Stimulated activated naive CD8-positive, alpha-beta T cell treated with anti-CD3 and anti-CD28 coated beads, Interleukin-15, amount 100 ng/mL, for 72 hours (primary cell): Measurements from ENCODE around the gene EBF3.
A peak's percentile ranks its signal among the peaks of the same experiment; 100 is the strongest.

Source experiments
- ATAC-seq: fragments of 150-1000 bp; cut with Tn5 transposase; 2 replicates; pipeline ENCODE4 v1.10.0; 2021; ENCODE audit warnings: mild to moderate bottlenecking, moderate library complexity
- DNase-seq, 2 donors: peaks; one replicate each; pipeline ENCODE4 v3.0.0; 2021 to 2022
- H3K27ac Mint-ChIP-seq, 2 donors: one replicate each; pipeline ENCODE4 v1.8.0; 2022; ENCODE audit warnings: mild to moderate bottlenecking in 2 of 2, mixed read lengths in 2 of 2, moderate library complexity in 2 of 2
- H3K27me3 Mint-ChIP-seq: one replicate; pipeline ENCODE4 v1.8.0; 2022; ENCODE audit warnings: mixed read lengths
- H3K4me1 Mint-ChIP-seq: one replicate; pipeline ENCODE4 v1.8.0; 2022; ENCODE audit warnings: mild to moderate bottlenecking, mixed read lengths
- H3K4me3 Mint-ChIP-seq, 2 donors: one replicate each; pipeline ENCODE4 v1.8.0; 2022; ENCODE audit warnings: mild to moderate bottlenecking in 2 of 2, mixed read lengths in 2 of 2, moderate library complexity in 1 of 2
- H3K9me3 Mint-ChIP-seq, 2 donors: one replicate each; pipeline ENCODE4 v1.8.0; 2022; ENCODE audit warnings: mixed read lengths in 2 of 2

The EBF3 gene

GRCh38 chr10:129966370-129966888 is 2.4 kb upstream of the EBF3 start:
- no peak for DNase-seq
- Mint-ChIP-seq H3K4me3 (no peak overlapping the region), H3K27ac (no peak overlapping the region), H3K4me1 (peaks cover 47% of the 10 kb centered on the region), H3K9me3 (no peaks in the 10 kb centered on the region), H3K27me3 (peaks cover 98% of the 10 kb centered on the region)
- ATAC-seq = no peak

GRCh38 chr10:129965959-129966358 is 1.9 kb upstream of the EBF3 start:
- DNase-seq (no peak), ATAC-seq (no peak)
- peaks cover 98% of the 10 kb centered on the region for H3K27me3 Mint-ChIP-seq
- no peak overlapping the region for H3K27ac Mint-ChIP-seq
- peaks cover 49% of the 10 kb centered on the region for H3K4me1 Mint-ChIP-seq
- no peak overlapping the region for H3K4me3 Mint-ChIP-seq
- no peaks in the 10 kb centered on the region for H3K9me3 Mint-ChIP-seq

- Mint-ChIP-seq H3K27ac (no peak overlapping the region), H3K27me3 (peaks cover 98% of the 10 kb centered on the region), H3K4me3 (peak overlapping the region in 1 of 2 donors; percentile 32), H3K4me1 (peaks cover 49% of the 10 kb centered on the region), H3K9me3 (no peaks in the 10 kb centered on the region)
- ATAC-seq (no peak), DNase-seq (no peak)
Measured at GRCh38 chr10:129965425-129965808, 1.3 kb upstream of the EBF3 start.

GRCh38 chr10:129964611-129965424 is 744 bp upstream of the EBF3 start:
- no peak overlapping the region for H3K27ac Mint-ChIP-seq
- DNase-seq = no peak
- H3K4me3 Mint-ChIP-seq = peak overlapping the region; percentile 62 to 70

GRCh38 chr10:129962872-129963640 is 1.0 kb downstream of the EBF3 start:
- ATAC-seq (peak; percentile 29), DNase-seq (peak in 1 of 2 donors; percentile 26)
- Mint-ChIP-seq H3K27ac (no peak overlapping the region), H3K4me3 (peak overlapping the region; percentile 86 to 89), H3K4me1 (peaks cover 44% of the 10 kb centered on the region), H3K27me3 (peaks cover 91% of the 10 kb centered on the region), H3K9me3 (no peaks in the 10 kb centered on the region)

More at GRCh38 chr10:129964611-129965424, 744 bp upstream of the EBF3 start:
- Mint-ChIP-seq H3K4me1 (peaks cover 49% of the 10 kb centered on the region), H3K27me3 (peaks cover 98% of the 10 kb centered on the region), H3K9me3 (no peaks in the 10 kb centered on the region)
- ATAC-seq = no peak

GRCh38 chr10:129962031-129962871 is 1.8 kb downstream of the EBF3 start:
- peaks cover 39% of the 10 kb centered on the region for H3K4me1 Mint-ChIP-seq
- H3K4me3 Mint-ChIP-seq = peak overlapping the region; percentile 62 to 89
- H3K27me3 Mint-ChIP-seq = peaks cover 91% of the 10 kb centered on the region
- no peaks in the 10 kb centered on the region for H3K9me3 Mint-ChIP-seq
- no peak overlapping the region for H3K27ac Mint-ChIP-seq
- DNase-seq = no peak
- no peak for ATAC-seq

- H3K9me3 Mint-ChIP-seq = no peaks in the 10 kb centered on the region
- H3K4me3 Mint-ChIP-seq = no peak overlapping the region
- H3K27ac Mint-ChIP-seq = no peak overlapping the region
- H3K4me1 Mint-ChIP-seq = peaks cover 39% of the 10 kb centered on the region
- peaks cover 93% of the 10 kb centered on the region for H3K27me3 Mint-ChIP-seq
- DNase-seq (no peak), ATAC-seq (no peak)
Measured at GRCh38 chr10:129961157-129961701, 2.8 kb downstream of the EBF3 start.

- DNase-seq (no peak), ATAC-seq (no peak)
- Mint-ChIP-seq H3K4me1 (peaks cover 39% of the 10 kb centered on the region), H3K27ac (no peak overlapping the region), H3K9me3 (no peaks in the 10 kb centered on the region), H3K4me3 (peak overlapping the region; percentile 62 to 71), H3K27me3 (peaks cover 93% of the 10 kb centered on the region)
Measured at GRCh38 chr10:129960481-129961156, 3.5 kb downstream of the EBF3 start.

- Mint-ChIP-seq H3K4me1 (peaks cover 39% of the 10 kb centered on the region), H3K9me3 (no peaks in the 10 kb centered on the region), H3K27ac (peak overlapping the region in 1 of 2 donors; percentile 34), H3K27me3 (peaks cover 93% of the 10 kb centered on the region), H3K4me3 (peak overlapping the region; percentile 62 to 71)
- no peak for DNase-seq
- ATAC-seq = no peak
Measured at GRCh38 chr10:129959544-129960480, 4.3 kb downstream of the EBF3 start.

GRCh38 chr10:129958629-129959543 is 5.2 kb downstream of the EBF3 start:
- Mint-ChIP-seq H3K4me1 (peaks cover 39% of the 10 kb centered on the region), H3K9me3 (no peaks in the 10 kb centered on the region), H3K4me3 (peak overlapping the region; percentile 62 to 66), H3K27me3 (peaks cover 93% of the 10 kb centered on the region), H3K27ac (no peak overlapping the region)
- peak in 1 of 2 donors; percentile 17 for DNase-seq
- ATAC-seq = peak; percentile 51

- ATAC-seq = peak; percentile 18
- DNase-seq = no peak
- Mint-ChIP-seq H3K27me3 (peaks cover 93% of the 10 kb centered on the region), H3K4me1 (peaks cover 36% of the 10 kb centered on the region), H3K9me3 (no peaks in the 10 kb centered on the region), H3K27ac (no peak overlapping the region), H3K4me3 (peak overlapping the region; percentile 62 to 66)
Measured at GRCh38 chr10:129958148-129958628, 5.9 kb downstream of the EBF3 start.

- H3K4me1 Mint-ChIP-seq = peaks cover 26% of the 10 kb centered on the region
- peaks cover 91% of the 10 kb centered on the region for H3K27me3 Mint-ChIP-seq
- no peak for DNase-seq
- H3K27ac Mint-ChIP-seq = no peak overlapping the region
- ATAC-seq = no peak
- H3K4me3 Mint-ChIP-seq = no peak overlapping the region
- no peaks in the 10 kb centered on the region for H3K9me3 Mint-ChIP-seq
Measured at GRCh38 chr10:129956876-129957673, 7.0 kb downstream of the EBF3 start.
